IMR-90 (cell line): ENCODE measurements around the gene EMC8. TPM values are rescaled to one million over a fixed set of nuclear protein-coding genes. Genes with fewer than 3 reads are reported as not detected.

Experiments used
- ATAC-seq: fragments of 200-7000 bp; cut with Tn5 transposase; 2 replicates; pipeline ENCODE4 v1.9.1; 2020; ENCODE audit warnings: low read depth, mild to moderate bottlenecking, moderate library complexity
- BruUV-seq: library from RNA; stranded (reverse); fragments of 400-500 nt; replicated peaks from 2 replicates; lab custom pipeline; 2021; lab: Mats Ljungman, UMichigan
- CTCF ChIA-PET: fragments of 300-600 bp; formaldehyde crosslinking; extraction: SDS; loops from one replicate; lab custom pipeline; 2021; ENCODE audit warnings: antibody characterized with exemption; lab: Yijun Ruan, JAX
- POLR2A ChIA-PET: fragments of 300-600 bp; sonication (Branson Sonifier 250); formaldehyde crosslinking; loops from one replicate; lab custom pipeline; 2022; ENCODE audit warnings: antibody characterized with exemption; ENCODE audit not compliant: unreplicated experiment; lab: Charles Lee
- DNase-seq: peaks from one replicate; pipeline ENCODE4 v3.0.0; 2013
- H2AFZ ChIP-seq: replicated peaks from 2 replicates; pipeline ENCODE3; 2013; ENCODE audit warnings: low read length, mild to moderate bottlenecking; ENCODE audit not compliant: poor library complexity
- H2AK5ac ChIP-seq: 2 replicates; pipeline ENCODE4 v1.6.1; 2013; ENCODE audit warnings: low read depth, low read length, inconsistent platforms
- H2AK9ac ChIP-seq: replicated peaks from 2 replicates; pipeline ENCODE3; 2013; ENCODE audit warnings: mild to moderate bottlenecking, low read depth, low read length, moderate library complexity; ENCODE audit not compliant: poor library complexity
- H2BK120ac ChIP-seq: 2 replicates; pipeline ENCODE4 v1.6.1; 2013; ENCODE audit warnings: low read depth, low read length, inconsistent platforms
- H2BK15ac ChIP-seq: 3 replicates; pipeline ENCODE4 v1.6.1; 2013; ENCODE audit warnings: low read depth, low read length, inconsistent platforms
- H2BK20ac ChIP-seq: 2 replicates; pipeline ENCODE4 v1.6.1; 2013; ENCODE audit warnings: low read depth, mild to moderate bottlenecking, inconsistent platforms, low read length, moderate library complexity
- H2BK5ac ChIP-seq: 2 replicates; pipeline ENCODE4 v1.6.1; 2013; ENCODE audit warnings: mild to moderate bottlenecking, low read depth, low read length, inconsistent platforms; ENCODE audit not compliant: poor library complexity, severe bottlenecking
- H3K14ac ChIP-seq: replicated peaks from 2 replicates; pipeline ENCODE4 v1.6.1; 2013; ENCODE audit warnings: low read depth, low read length, inconsistent platforms
- H3K18ac ChIP-seq: 2 replicates; pipeline ENCODE4 v1.6.1; 2013; ENCODE audit warnings: low read depth, low read length, control low read depth
- H3K23ac ChIP-seq: 2 replicates; pipeline ENCODE4 v1.6.1; 2013; ENCODE audit warnings: low read depth, low read length, inconsistent platforms
- H3K27ac ChIP-seq: 2 replicates; pipeline ENCODE4 v1.5.1; 2013; ENCODE audit warnings: mild to moderate bottlenecking, control low read depth, low read length; ENCODE audit not compliant: insufficient read depth
- H3K27me3 ChIP-seq: 2 replicates; pipeline ENCODE4 v1.6.1; 2013; ENCODE audit warnings: low read length; ENCODE audit not compliant: control insufficient read depth, insufficient read depth
- H3K36me3 ChIP-seq: 2 replicates; pipeline ENCODE4 v1.6.1; 2013; ENCODE audit warnings: low read length, mixed read lengths; ENCODE audit not compliant: control insufficient read depth, insufficient read depth
- H3K4ac ChIP-seq: 2 replicates; pipeline ENCODE4 v1.6.1; 2013; ENCODE audit warnings: low read depth, low read length, inconsistent platforms
- H3K4me1 ChIP-seq: 2 replicates; pipeline ENCODE4 v1.6.1; 2013; ENCODE audit warnings: low read length, mixed read lengths; ENCODE audit not compliant: control insufficient read depth, insufficient read depth
- H3K4me2 ChIP-seq: 2 replicates; pipeline ENCODE4 v1.6.1; 2013; ENCODE audit warnings: low read depth, mild to moderate bottlenecking, control low read depth, low read length, moderate library complexity
- H3K4me3 ChIP-seq: 2 replicates; pipeline ENCODE4 v1.5.1; 2013; ENCODE audit warnings: low read depth, mild to moderate bottlenecking, control low read depth, low read length, moderate library complexity; ENCODE audit not compliant: insufficient read depth
- H3K56ac ChIP-seq: 2 replicates; pipeline ENCODE4 v1.6.1; 2013; ENCODE audit warnings: low read length, inconsistent platforms; ENCODE audit not compliant: insufficient read depth; ENCODE audit errors: extremely low read depth
- H3K79me1 ChIP-seq, 2 experiments: 2 replicates each; pipeline ENCODE4 v1.6.1; 2013; ENCODE audit warnings: low read length in 2 of 2, inconsistent platforms in 1 of 2, low read depth in 1 of 2
- H3K9ac ChIP-seq: 2 replicates; pipeline ENCODE4 v1.6.1; 2013; ENCODE audit warnings: low read depth, low read length, control low read depth
- H3K9me1 ChIP-seq: 2 replicates; pipeline ENCODE4 v1.6.1; 2013; ENCODE audit warnings: low read length, inconsistent platforms; ENCODE audit not compliant: insufficient read depth
- H3K9me3 ChIP-seq: 2 replicates; pipeline ENCODE4 v1.6.1; 2013; ENCODE audit warnings: low read length; ENCODE audit not compliant: control insufficient read depth, insufficient read depth
- H4K20me1 ChIP-seq: 2 replicates; pipeline ENCODE4 v1.6.1; 2013; ENCODE audit warnings: low read length, inconsistent platforms; ENCODE audit not compliant: insufficient read depth
- H4K5ac ChIP-seq: 2 replicates; pipeline ENCODE4 v1.6.1; 2013; ENCODE audit warnings: mild to moderate bottlenecking, low read depth, low read length, control low read depth
- H4K8ac ChIP-seq, 2 experiments: 2 replicates each; pipeline ENCODE4 v1.6.1; 2013; ENCODE audit warnings: low read depth in 2 of 2, low read length in 2 of 2, control low read depth in 1 of 2, inconsistent platforms in 1 of 2
- H4K91ac ChIP-seq: 2 replicates; pipeline ENCODE4 v1.6.1; 2013; ENCODE audit warnings: low read depth, low read length, inconsistent platforms; ENCODE audit not compliant: insufficient read depth
- BHLHE40 ChIP-seq: fragments of 150-350 bp; IDR thresholded peaks from 2 replicates; pipeline ENCODE4 v1.6.1; 2016; ENCODE audit warnings: mild to moderate bottlenecking, low read depth, low read length
- CEBPB ChIP-seq: IDR thresholded peaks from 2 replicates; pipeline ENCODE4 v1.6.1; 2012; ENCODE audit warnings: low read depth, low read length, improper control_type of control experiment
- CHD1 ChIP-seq: IDR thresholded peaks from 2 replicates; pipeline ENCODE4 v1.6.1; 2012; ENCODE audit warnings: low read depth, low read length, improper control_type of control experiment
- CTCF ChIP-seq: conservative IDR thresholded peaks from 2 replicates; pipeline ENCODE4 v1.5.1; 2012; ENCODE audit warnings: mild to moderate bottlenecking, low read depth, low read length, improper control_type of control experiment
- ELK1 ChIP-seq: fragments of 150-350 bp; IDR thresholded peaks from 2 replicates; pipeline ENCODE4 v1.6.1; 2016; ENCODE audit warnings: low read depth, mild to moderate bottlenecking, low read length, moderate library complexity, borderline replicate concordance
- FOS ChIP-seq: fragments of 150-350 bp; IDR thresholded peaks from 2 replicates; pipeline ENCODE4 v1.6.1; 2016; ENCODE audit warnings: low read depth, low read length
- MAFK ChIP-seq: IDR thresholded peaks from 2 replicates; pipeline ENCODE4 v1.6.1; 2012; ENCODE audit warnings: low read depth, low read length, improper control_type of control experiment
- MAZ ChIP-seq: IDR thresholded peaks from 2 replicates; pipeline ENCODE4 v1.6.1; 2012; ENCODE audit warnings: low read depth, mild to moderate bottlenecking, low read length, improper control_type of control experiment, moderate library complexity, borderline replicate concordance
- MXI1 ChIP-seq: IDR thresholded peaks from 2 replicates; pipeline ENCODE4 v1.6.1; 2012; ENCODE audit warnings: low read depth, mild to moderate bottlenecking, low read length, moderate library complexity, borderline replicate concordance
- NFE2L2 ChIP-seq: fragments of 150-350 bp; IDR thresholded peaks from 2 replicates; pipeline ENCODE4 v1.6.1; 2016; ENCODE audit warnings: low read depth, mild to moderate bottlenecking, low read length
- POLR2A ChIP-seq: IDR thresholded peaks from 2 replicates; pipeline ENCODE4 v1.6.1; 2012; ENCODE audit warnings: mild to moderate bottlenecking, low read depth, low read length
- RAD21 ChIP-seq: IDR thresholded peaks from 2 replicates; pipeline ENCODE4 v1.6.1; 2012; ENCODE audit warnings: low read length, improper control_type of control experiment
- RCOR1 ChIP-seq: IDR thresholded peaks from 2 replicates; pipeline ENCODE4 v1.6.1; 2012; ENCODE audit warnings: mild to moderate bottlenecking, low read length, improper control_type of control experiment; ENCODE audit not compliant: insufficient replicate concordance
- RFX5 ChIP-seq: IDR thresholded peaks from 2 replicates; pipeline ENCODE4 v1.8.0; 2012; ENCODE audit warnings: low read depth, mild to moderate bottlenecking, low read length, moderate library complexity
- SMC3 ChIP-seq: fragments of 150-350 bp; IDR thresholded peaks from 2 replicates; pipeline ENCODE4 v1.6.1; 2016; ENCODE audit warnings: low read depth, mild to moderate bottlenecking, antibody characterized with exemption, low read length, moderate library complexity
- USF2 ChIP-seq: fragments of 150-350 bp; IDR thresholded peaks from 2 replicates; pipeline ENCODE4 v1.6.1; 2017; ENCODE audit warnings: mild to moderate bottlenecking, antibody characterized with exemption, low read length, low read depth
- WGBS, 2 experiments: methylation state at CpG; one replicate each; pipeline versions ENCODE4 v1.1.5 to v1.1.7; 2013; ENCODE audit warnings: missing lambda C conversion rate in 2 of 2; ENCODE audit not compliant: insufficient read length in 1 of 2; ENCODE audit errors: extremely low coverage in 2 of 2; 5-methylcytosine and 5-hydroxymethylcytosine counted together
- dilution Hi-C: fragments of 300-500 bp; cut with HindIII; formaldehyde crosslinking; loops from one replicate; pipeline ENCODE4 v1.14.3; 2018; ENCODE audit warnings: low sequenced_read_pairs; ENCODE audit not compliant: unreplicated experiment
- in situ Hi-C: fragments of 300-500 bp; cut with MboI; formaldehyde crosslinking; loops from 3 replicates; pipeline ENCODE4 v1.14.3; 2019; ENCODE audit warnings: low sequenced_read_pairs, inconsistent platforms, mixed read lengths
- intact Hi-C: fragments of 100-400 bp; cut with micrococcal nuclease; formaldehyde crosslinking; loops from 2 replicates; pipeline ENCODE4 v1.10.0; 2022
- polyA plus RNA-seq, 3 experiments: library from polyadenylated mRNA; depleted of rRNA; stranded (reverse); fragments of >200 nt; gene quantifications; 2 replicates each; pipeline ENCODE4 v1.2.3, GENCODE V29; 2012; ENCODE audit warnings: low replicate concordance in 1 of 3
- total RNA-seq: library from RNA; depleted of rRNA; stranded (reverse); fragments of >200 nt; gene quantifications from 2 replicates; pipeline ENCODE4 v1.2.3, GENCODE V29; 2012

EMC8 gene
- total and polyA plus RNA-seq, 2 of the 4 experiments (the other 2 are of a cell fraction): 23.7 to 48.9 TPM

- in situ Hi-C loops (no loop called here), intact Hi-C loops (no loop called here), dilution Hi-C loops (no loop called here)
- no peak for ATAC-seq
- H3K4ac ChIP-seq: no peak overlapping the region
- no peak overlapping the region for H4K91ac ChIP-seq
- H4K20me1 ChIP-seq: peaks cover 82% of the 10 kb centered on the region
- H3K23ac ChIP-seq: no peak overlapping the region; the same call in 1 of the 2 replicates
- ChIA-PET POLR2A (no interaction called here), CTCF (no interaction called here)
- H2AK5ac ChIP-seq: no peak overlapping the region
- no peak overlapping the region for H3K18ac ChIP-seq
- no peak overlapping the region for H4K5ac ChIP-seq
- H3K4me3 ChIP-seq: no peak overlapping the region
- H3K27ac ChIP-seq: no peak overlapping the region
- no peak overlapping the region for H3K56ac ChIP-seq
- no peak overlapping the region for H4K8ac ChIP-seq
- no peaks in the 10 kb centered on the region for H3K27me3 ChIP-seq
- H3K79me1 ChIP-seq: peaks cover 50 to 84% of the 10 kb centered on the region in 2 experiments
- H3K36me3 ChIP-seq: peaks cover 38% of the 10 kb centered on the region
- no peak overlapping the region for H3K14ac ChIP-seq
- no CpG with 5 or more reads among the region's 5 CpGs for WGBS, 2 experiments
- no peak overlapping the region for H2BK15ac ChIP-seq
- no TSS peak for BruUV-seq
- H3K9me1 ChIP-seq: peaks cover 16% of the 10 kb centered on the region; the same call in 1 of the 2 replicates
- H3K9ac ChIP-seq: no peak overlapping the region
- no peak overlapping the region for H3K4me2 ChIP-seq
- TF ChIP-seq SMC3 (no peak), NFE2L2 (no peak), RAD21 (no peak), CHD1 (no peak), BHLHE40 (no peak), RFX5 (no peak), MAZ (no peak), FOS (no peak), ELK1 (no peak), CTCF (no peak), CEBPB (no peak), MXI1 (no peak), POLR2A (no peak), RCOR1 (no peak), USF2 (no peak), MAFK (no peak)
- H3K9me3 ChIP-seq: no peaks in the 10 kb centered on the region
- no peak overlapping the region for H2BK5ac ChIP-seq
- no peak overlapping the region for H2AFZ ChIP-seq
- no peak for DNase-seq
- no peak overlapping the region for H2AK9ac ChIP-seq
- no peak overlapping the region for H2BK120ac ChIP-seq
- H3K4me1 ChIP-seq: no peaks in the 10 kb centered on the region; the same call in 1 of the 2 replicates
- H2BK20ac ChIP-seq: no peak overlapping the region
Observed at GRCh38 chr16:85793662-85794298, 5.6 kb downstream of the EMC8 start.
